WTC11 (cell line): ENCODE measurements around the gene WWC1. TPM values are rescaled to one million over a fixed set of nuclear protein-coding genes. Genes with fewer than 3 reads are reported as not detected.
A peak's percentile ranks its signal among the peaks of the same experiment; 100 is the strongest.

Experiments used
- ARID4B ChIP-seq: sonication (generic); formaldehyde crosslinking; IDR thresholded peaks from 2 replicates; pipeline ENCODE4 v1.8.0; 2023; ENCODE audit warnings: missing genetic modification reagents, mild to moderate bottlenecking, borderline replicate concordance
- ATF2 ChIP-seq: sonication (generic); formaldehyde crosslinking; IDR thresholded peaks from 2 replicates; pipeline ENCODE4 v1.8.1; 2022; ENCODE audit warnings: low read depth, missing genetic modification reagents, borderline replicate concordance
- CBFB ChIP-seq: sonication (generic); formaldehyde crosslinking; IDR thresholded peaks from 2 replicates; pipeline ENCODE4 v1.8.1; 2022; ENCODE audit warnings: mild to moderate bottlenecking, low read depth, missing genetic modification reagents
- CDX4 ChIP-seq: fragments of 250-450 bp; sonication (Bioruptor Pico); IDR thresholded peaks from 2 replicates; pipeline ENCODE4 v1.9.0; 2021; ENCODE audit warnings: moderate library complexity, mild to moderate bottlenecking, inconsistent platforms, borderline replicate concordance
- ESRRA ChIP-seq: sonication (generic); formaldehyde crosslinking; IDR thresholded peaks from 2 replicates; pipeline ENCODE4 v1.8.1; 2022; ENCODE audit warnings: mild to moderate bottlenecking, missing genetic modification reagents, borderline replicate concordance
- FOXJ3 ChIP-seq: sonication (generic); formaldehyde crosslinking; IDR thresholded peaks from 2 replicates; pipeline ENCODE4 v1.9.0; 2021; ENCODE audit warnings: missing genetic modification reagents, mild to moderate bottlenecking, borderline replicate concordance
- FOXP1 ChIP-seq: sonication (generic); formaldehyde crosslinking; IDR thresholded peaks from 2 replicates; pipeline ENCODE4 v1.8.0; 2022; ENCODE audit warnings: missing genetic modification reagents, mild to moderate bottlenecking, moderate library complexity, borderline replicate concordance
- FOXP4 ChIP-seq: sonication (generic); formaldehyde crosslinking; IDR thresholded peaks from 2 replicates; pipeline ENCODE4 v1.8.0; 2022; ENCODE audit warnings: mild to moderate bottlenecking, missing genetic modification reagents
- GTF2I ChIP-seq: fragments of 250-450 bp; sonication (Bioruptor Pico); conservative IDR thresholded peaks from 2 replicates; pipeline ENCODE4 v1.4.0; 2021; ENCODE audit warnings: mild to moderate bottlenecking
- IRF1 ChIP-seq: sonication (generic); formaldehyde crosslinking; IDR thresholded peaks from 2 replicates; pipeline ENCODE4 v1.8.0; 2023; ENCODE audit warnings: missing genetic modification reagents
- NFYB ChIP-seq: sonication (generic); formaldehyde crosslinking; conservative IDR thresholded peaks from 2 replicates; pipeline ENCODE4 v1.8.0; 2022; ENCODE audit warnings: low read depth, missing genetic modification reagents
- PREB ChIP-seq: sonication (generic); formaldehyde crosslinking; IDR thresholded peaks from 2 replicates; pipeline ENCODE4 v1.8.1; 2022; ENCODE audit warnings: mild to moderate bottlenecking, missing genetic modification reagents, moderate library complexity, borderline replicate concordance
- PRRX2 ChIP-seq: fragments of 250-450 bp; sonication (Bioruptor Pico); IDR thresholded peaks from 2 replicates; pipeline ENCODE4 v1.8.0; 2021; ENCODE audit warnings: mild to moderate bottlenecking
- RELA ChIP-seq: sonication (generic); formaldehyde crosslinking; IDR thresholded peaks from 2 replicates; pipeline ENCODE4 v1.8.1; 2022; ENCODE audit warnings: missing genetic modification reagents, mild to moderate bottlenecking, borderline replicate concordance
- SMAD3 ChIP-seq: sonication (generic); formaldehyde crosslinking; IDR thresholded peaks from 2 replicates; pipeline ENCODE4 v1.8.0; 2022; ENCODE audit warnings: missing genetic modification reagents, mild to moderate bottlenecking, borderline replicate concordance
- SP1 ChIP-seq: sonication (generic); formaldehyde crosslinking; conservative IDR thresholded peaks from 2 replicates; pipeline ENCODE4 v1.8.1; 2022; ENCODE audit warnings: missing genetic modification reagents
- STAT6 ChIP-seq: sonication (generic); formaldehyde crosslinking; conservative IDR thresholded peaks from 2 replicates; pipeline ENCODE4 v1.8.1; 2023; ENCODE audit warnings: mild to moderate bottlenecking, low read depth, missing genetic modification reagents, moderate library complexity
- ZMAT4 ChIP-seq: fragments of 250-450 bp; sonication (Bioruptor Pico); IDR thresholded peaks from 2 replicates; pipeline ENCODE4 v1.9.0; 2021; ENCODE audit warnings: mild to moderate bottlenecking
- ZNF121 ChIP-seq: sonication (generic); formaldehyde crosslinking; IDR thresholded peaks from 2 replicates; pipeline ENCODE4 v1.8.0; 2023; ENCODE audit warnings: missing genetic modification reagents
- ZNF219 ChIP-seq: sonication (generic); formaldehyde crosslinking; IDR thresholded peaks from 2 replicates; pipeline ENCODE4 v1.8.0; 2023; ENCODE audit warnings: missing genetic modification reagents, mild to moderate bottlenecking, borderline replicate concordance
- ZNF423 ChIP-seq: fragments of 250-450 bp; sonication (Bioruptor Pico); IDR thresholded peaks from 2 replicates; pipeline ENCODE4 v2.1.2; 2022; ENCODE audit warnings: mild to moderate bottlenecking, moderate library complexity
- ZSCAN18 ChIP-seq: fragments of 250-450 bp; sonication (Bioruptor Pico); IDR thresholded peaks from 2 replicates; pipeline ENCODE4 v2.1.2; 2022; ENCODE audit warnings: mild to moderate bottlenecking, moderate library complexity
- total RNA-seq: library from RNA; stranded (reverse); gene quantifications from 3 replicates; pipeline ENCODE4 v1.2.3, GENCODE V29; 2021

WWC1 gene
- total RNA-seq, 1 experiment from 2014 or later, result 48.4 TPM

- TF ChIP-seq SP1 (peak; percentile 48), PREB (CRISPR knock-in tag) (no peak), ZNF121 (no peak), ATF2 (CRISPR knock-in tag) (no peak), ZNF219 (CRISPR knock-in tag) (no peak), FOXP4 (CRISPR knock-in tag) (no peak), FOXP1 (CRISPR knock-in tag) (peak; percentile 54; the same call in 1 of the 2 replicates), FOXJ3 (CRISPR knock-in tag) (no peak), NFYB (no peak), CDX4 (CRISPR knock-in tag) (no peak), RELA (CRISPR knock-in tag) (no peak), CBFB (CRISPR knock-in tag) (peak; percentile 87; the same call in 1 of the 2 replicates), ZSCAN18 (CRISPR knock-in tag) (no peak), ARID4B (CRISPR knock-in tag) (peak; percentile 41; the same call in 1 of the 2 replicates), SMAD3 (CRISPR knock-in tag) (0 out of 2 replicates have a peak, but pooled peaks have one; percentile 58), ZMAT4 (CRISPR knock-in tag) (no peak), GTF2I (CRISPR knock-in tag) (peak; percentile 67; the same call in 1 of the 2 replicates), STAT6 (CRISPR knock-in tag) (no peak), ESRRA (CRISPR knock-in tag) (peak; percentile 40; the same call in 1 of the 2 replicates), PRRX2 (CRISPR knock-in tag) (no peak), IRF1 (CRISPR knock-in tag) (peak; percentile 18; the same call in 1 of the 2 replicates), ZNF423 (CRISPR knock-in tag) (no peak)
Measured at GRCh38 chr5:168486136-168486879, 194.9 kb downstream of the WWC1 start, which contains the start of gene RARS1 (continued).
